MM.1S (cell line): Measurements from ENCODE around the gene NYAP2.
A peak's percentile ranks its signal among the peaks of the same experiment; 100 is the strongest.

Experiments used
- DNase-seq: peaks from one replicate; pipeline ENCODE4 v3.0.0-alpha.2; 2015
- H2AFZ ChIP-seq: fragments of 300-600 bp; sonication (generic); 2 replicates; pipeline ENCODE4 v1.6.0; 2016; ENCODE audit warnings: antibody characterized with exemption, low read length
- H3F3A ChIP-seq: fragments of 300-600 bp; sonication (generic); 2 replicates; pipeline ENCODE4 v1.6.1; 2016; ENCODE audit warnings: mild to moderate bottlenecking, antibody characterized with exemption, low read length, moderate library complexity, mixed read lengths; ENCODE audit not compliant: insufficient read depth
- H3K27ac ChIP-seq: fragments of 300-600 bp; sonication (generic); 2 replicates; pipeline ENCODE4 v1.5.1; 2016; ENCODE audit warnings: mild to moderate bottlenecking, low read length
- H3K27me3 ChIP-seq: fragments of 300-600 bp; sonication (generic); replicated peaks from 2 replicates; pipeline ENCODE4 v1.6.0; 2016; ENCODE audit warnings: low read length; ENCODE audit not compliant: insufficient read depth
- H3K36me3 ChIP-seq: fragments of 300-600 bp; sonication (generic); replicated peaks from 2 replicates; pipeline ENCODE4 v1.6.1; 2016; ENCODE audit warnings: mild to moderate bottlenecking, low read length, mixed read lengths; ENCODE audit not compliant: insufficient read depth
- H3K4me1 ChIP-seq: fragments of 300-600 bp; sonication (generic); 2 replicates; pipeline ENCODE4 v1.6.1; 2016; ENCODE audit warnings: low read length, mixed read lengths
- H3K4me2 ChIP-seq: fragments of 300-600 bp; sonication (generic); 2 replicates; pipeline ENCODE4 v1.6.0; 2016; ENCODE audit warnings: low read depth, low read length
- H3K4me3 ChIP-seq: fragments of 300-600 bp; sonication (generic); 2 replicates; pipeline ENCODE4 v1.5.1; 2016; ENCODE audit warnings: low read length, mixed read lengths
- H3K79me2 ChIP-seq: fragments of 300-600 bp; sonication (generic); 2 replicates; pipeline ENCODE4 v1.6.1; 2016; ENCODE audit warnings: mixed run types, low read length, mixed read lengths
- H3K9ac ChIP-seq: fragments of 300-600 bp; sonication (generic); 2 replicates; pipeline ENCODE4 v1.6.1; 2016; ENCODE audit warnings: low read length, mixed read lengths
- H3K9me2 ChIP-seq: fragments of 300-600 bp; sonication (generic); replicated peaks from 2 replicates; pipeline ENCODE4 v1.6.1; 2016; ENCODE audit warnings: mild to moderate bottlenecking, low read length, mixed read lengths; ENCODE audit not compliant: insufficient read depth
- H3K9me3 ChIP-seq: fragments of 300-600 bp; sonication (generic); replicated peaks from 2 replicates; pipeline ENCODE4 v1.6.1; 2016; ENCODE audit warnings: mild to moderate bottlenecking, low read length, mixed read lengths; ENCODE audit not compliant: insufficient read depth
- H4K20me1 ChIP-seq: fragments of 300-600 bp; sonication (generic); 2 replicates; pipeline ENCODE4 v1.6.1; 2016; ENCODE audit warnings: mild to moderate bottlenecking, low read length, moderate library complexity, mixed read lengths; ENCODE audit not compliant: insufficient read depth
- EZH2 ChIP-seq: fragments of 300-600 bp; sonication (generic); optimal IDR thresholded peaks from 2 replicates; pipeline ENCODE3; 2017; ENCODE audit warnings: low read depth, mild to moderate bottlenecking, antibody characterized with exemption, low read length, mixed read lengths
- EZH2phosphoT487 ChIP-seq: fragments of 300-600 bp; sonication (generic); IDR thresholded peaks from 2 replicates; pipeline ENCODE4 v1.6.1; 2018; ENCODE audit warnings: antibody characterized with exemption, low read length
- TF ChIP-seq, protein P1 (sequence below): fragments of 300-600 bp; sonication (generic); IDR thresholded peaks from 2 replicates; pipeline ENCODE4 v1.5.1; 2016; ENCODE audit warnings: antibody characterized with exemption, low read length, mixed read lengths

Gene NYAP2

DNA sequence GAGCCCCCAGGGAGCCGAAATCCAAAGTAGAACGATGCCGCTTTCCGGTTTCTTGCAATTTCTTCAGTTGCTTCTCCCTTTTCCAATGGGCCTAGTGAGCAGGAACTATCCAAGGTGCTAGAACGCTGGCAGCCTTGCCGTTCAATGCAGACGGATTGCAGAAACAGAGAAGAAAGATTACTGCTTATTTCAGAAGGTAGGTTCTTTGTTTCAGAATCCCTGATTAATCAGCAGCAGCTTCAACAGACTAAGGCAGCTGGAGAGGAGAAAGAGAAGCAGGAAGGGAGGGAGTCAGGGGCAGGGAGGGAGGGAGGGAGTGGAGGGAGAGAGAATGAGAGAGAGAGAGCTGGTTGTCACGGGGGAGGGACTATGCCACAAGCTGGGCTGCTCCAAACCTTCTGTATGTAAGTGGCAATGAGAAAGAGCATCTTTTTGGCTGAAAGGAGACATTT is 576 bp downstream of the NYAP2 start:
- Histone ChIP-seq H3K4me3 (no peak overlapping the region), H3K36me3 (no peaks in the 10 kb centered on the region)
- no peak for TF ChIP-seq EZH2phosphoT487
- TF ChIP-seq EZH2 = no peak
- TF ChIP-seq, protein P1, sequence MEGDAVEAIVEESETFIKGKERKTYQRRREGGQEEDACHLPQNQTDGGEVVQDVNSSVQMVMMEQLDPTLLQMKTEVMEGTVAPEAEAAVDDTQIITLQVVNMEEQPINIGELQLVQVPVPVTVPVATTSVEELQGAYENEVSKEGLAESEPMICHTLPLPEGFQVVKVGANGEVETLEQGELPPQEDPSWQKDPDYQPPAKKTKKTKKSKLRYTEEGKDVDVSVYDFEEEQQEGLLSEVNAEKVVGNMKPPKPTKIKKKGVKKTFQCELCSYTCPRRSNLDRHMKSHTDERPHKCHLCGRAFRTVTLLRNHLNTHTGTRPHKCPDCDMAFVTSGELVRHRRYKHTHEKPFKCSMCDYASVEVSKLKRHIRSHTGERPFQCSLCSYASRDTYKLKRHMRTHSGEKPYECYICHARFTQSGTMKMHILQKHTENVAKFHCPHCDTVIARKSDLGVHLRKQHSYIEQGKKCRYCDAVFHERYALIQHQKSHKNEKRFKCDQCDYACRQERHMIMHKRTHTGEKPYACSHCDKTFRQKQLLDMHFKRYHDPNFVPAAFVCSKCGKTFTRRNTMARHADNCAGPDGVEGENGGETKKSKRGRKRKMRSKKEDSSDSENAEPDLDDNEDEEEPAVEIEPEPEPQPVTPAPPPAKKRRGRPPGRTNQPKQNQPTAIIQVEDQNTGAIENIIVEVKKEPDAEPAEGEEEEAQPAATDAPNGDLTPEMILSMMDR = no peak

DNA sequence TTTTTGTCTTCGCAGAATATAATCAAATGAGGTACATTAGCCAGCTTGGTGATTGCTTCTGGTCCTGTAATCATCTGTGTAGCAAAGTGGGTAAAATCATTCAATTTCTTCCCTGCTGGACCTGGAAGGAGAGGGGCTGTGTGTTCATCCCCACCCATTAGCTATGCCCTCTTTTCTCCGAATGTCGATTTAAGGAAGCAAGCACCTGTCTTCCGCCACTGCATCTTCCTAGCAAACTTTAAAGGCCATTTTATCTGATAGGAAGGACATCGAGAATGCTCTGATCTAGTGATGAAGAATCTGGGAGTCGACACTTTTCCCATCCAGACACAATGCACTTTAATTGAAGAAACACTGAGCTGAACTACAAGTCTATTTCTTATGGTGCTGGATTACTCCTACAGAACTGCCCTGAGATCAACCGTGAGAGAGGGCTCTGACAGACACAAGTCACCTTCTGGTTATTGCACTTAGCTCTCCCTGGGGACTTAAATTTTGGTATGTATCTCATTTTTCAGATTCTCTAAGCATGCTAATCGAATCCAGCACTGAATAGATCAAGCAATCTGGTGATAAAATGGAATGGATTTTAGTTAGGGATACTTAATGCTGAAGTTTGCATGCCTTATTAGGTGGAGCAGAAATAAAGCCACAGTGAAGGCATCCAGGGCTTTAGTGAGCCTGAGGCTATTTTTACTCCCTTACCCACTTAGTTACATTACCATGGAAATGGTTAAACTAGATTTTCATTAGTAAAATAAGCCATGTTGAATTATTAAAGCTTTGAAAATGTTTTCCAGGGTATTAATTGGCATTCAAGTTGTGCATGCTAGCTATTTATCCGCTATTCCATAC is 1.3 kb downstream of the NYAP2 start:
- H3K4me3 ChIP-seq = no peak overlapping the region
- no peaks in the 10 kb centered on the region for H3K27me3 ChIP-seq
- H3K79me2 ChIP-seq = no peaks in the 10 kb centered on the region
- no peak overlapping the region for H3K4me2 ChIP-seq
- H3K36me3 ChIP-seq = no peaks in the 10 kb centered on the region
- no peak overlapping the region for H3K27ac ChIP-seq
- H2AFZ ChIP-seq = no peak overlapping the region
- no peaks in the 10 kb centered on the region for H3K9me2 ChIP-seq
- H3K9me3 ChIP-seq = no peaks in the 10 kb centered on the region
- no peaks in the 10 kb centered on the region for H4K20me1 ChIP-seq
- no peaks in the 10 kb centered on the region for H3F3A ChIP-seq
- no peak overlapping the region for H3K9ac ChIP-seq
- no peak for DNase-seq
- no peaks in the 10 kb centered on the region for H3K4me1 ChIP-seq
- TF ChIP-seq EZH2 (no peak), EZH2phosphoT487 (no peak)
- TF ChIP-seq, protein P1 = no peak

More for the DNA sequence above, 576 bp downstream of the NYAP2 start:
- Histone ChIP-seq H3K4me2 (no peak overlapping the region), H3K9me3 (no peaks in the 10 kb centered on the region), H2AFZ (no peak overlapping the region), H3K4me1 (no peaks in the 10 kb centered on the region), H3K27me3 (no peaks in the 10 kb centered on the region), H3K9me2 (no peaks in the 10 kb centered on the region), H3K79me2 (no peaks in the 10 kb centered on the region), H4K20me1 (no peaks in the 10 kb centered on the region), H3F3A (no peaks in the 10 kb centered on the region), H3K9ac (no peak overlapping the region), H3K27ac (no peak overlapping the region)
- peak; percentile 12 for DNase-seq

DNA sequence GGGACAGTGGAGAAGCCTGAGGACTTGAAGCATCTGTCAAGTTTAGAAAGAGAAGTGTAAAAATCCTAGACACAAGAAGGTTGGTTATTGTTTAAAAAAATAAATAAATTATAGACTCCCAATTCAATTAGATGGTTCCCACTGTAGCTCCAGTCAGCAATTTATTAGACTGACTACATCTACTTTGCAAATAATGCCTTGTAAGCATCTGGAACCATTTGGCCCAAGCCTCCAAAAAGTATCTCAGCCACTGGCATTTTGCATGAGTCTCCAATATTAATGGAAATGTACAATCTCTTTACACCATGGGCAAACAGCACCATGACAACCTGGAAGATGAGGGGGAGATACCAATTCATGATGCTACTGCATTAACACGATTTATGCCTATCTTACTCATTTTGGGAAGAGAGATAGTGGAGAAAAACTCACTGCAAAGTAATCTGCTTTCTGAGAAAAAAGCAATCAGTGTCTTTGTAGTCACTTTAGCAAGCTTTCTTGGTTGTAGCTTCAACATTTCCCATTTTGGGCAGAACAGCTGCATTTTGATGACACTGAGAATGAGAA is 2.8 kb downstream of the NYAP2 start:
- no peaks in the 10 kb centered on the region for H3K9me3 ChIP-seq
- no peak overlapping the region for H3K4me2 ChIP-seq
- no peaks in the 10 kb centered on the region for H3K9me2 ChIP-seq
- no peaks in the 10 kb centered on the region for H4K20me1 ChIP-seq
- H3K4me1 ChIP-seq = no peaks in the 10 kb centered on the region
- no peaks in the 10 kb centered on the region for H3K79me2 ChIP-seq
- DNase-seq = no peak
- H3K27ac ChIP-seq = no peak overlapping the region
- TF ChIP-seq, protein P1 = no peak
- TF ChIP-seq EZH2phosphoT487 (no peak), EZH2 (no peak)
- H3K36me3 ChIP-seq = no peaks in the 10 kb centered on the region
- no peak overlapping the region for H3K4me3 ChIP-seq
- no peak overlapping the region for H2AFZ ChIP-seq
- no peak overlapping the region for H3K9ac ChIP-seq
- H3F3A ChIP-seq = no peaks in the 10 kb centered on the region
- no peaks in the 10 kb centered on the region for H3K27me3 ChIP-seq
